ENCODE measurements around the gene HNRNPK.

GRCh38 chr9:83987402-83987791, 7.4 kb upstream of the HNRNPK start:
- TF ChIP-seq REST (IDR thresholded peaks at IDR 0.05) (no peak), SP1 (IDR thresholded peaks at IDR 0.05) (no peak), GABPA (IDR thresholded peaks at IDR 0.05 in 1 of 2, conservative IDR thresholded peaks at IDR 0.05 in 1 of 2) (no peak), CTCF (IDR thresholded peaks at IDR 0.05; ENCODE audit: low read depth, low read length, missing input control) (no peak), ATF3 (IDR thresholded peaks at IDR 0.05) (no peak), EGR1 (IDR thresholded peaks at IDR 0.05; ENCODE audit: low read depth in 2 of 2) (no peak)

All from liver (tissue), 3 donors.